ENCODE measurements around the gene PECR. TPM values are rescaled to one million over a fixed set of nuclear protein-coding genes. Genes with fewer than 3 reads are reported as not detected.
A peak's percentile ranks its signal among the peaks of the same experiment; 100 is the strongest.

The PECR gene
- total and polyA plus RNA-seq, 10 of the 15 experiments (the other 5 are each of a cell fraction or from before 2014, with no cell fraction given): 7.6 to 37.4 (median 25.7) TPM

GRCh38 chr2:216113572-216113971 lies 32.0 kb upstream of the PECR start (continued):
- TF ChIP-seq MTA2 (IDR thresholded peaks at IDR 0.05; ENCODE audit: low read depth) (peak; percentile 61; the same call in 1 of the 2 replicates), CEBPB (IDR thresholded peaks at IDR 0.05; ENCODE audit: borderline replicate concordance in 1 of 2, low read depth in 2 of 2, low read length in 2 of 2) (no peak), RFX5 (IDR thresholded peaks at IDR 0.05; ENCODE audit: low read depth, low read length) (no peak), CREB1 (IDR thresholded peaks at IDR 0.05; ENCODE audit: low read depth) (peak; percentile 72), ETV6 (conservative IDR thresholded peaks at IDR 0.05 in 1 of 2, IDR thresholded peaks at IDR 0.05 in 1 of 2; ENCODE audit: borderline replicate concordance in 1 of 2, low read depth in 1 of 2) (peak in 1 of 2 experiments; percentile 76; a peak in 1 of 4 replicates), SMC3 (IDR thresholded peaks at IDR 0.05; ENCODE audit: borderline replicate concordance, low read length) (0 out of 2 replicates have a peak, but pooled peaks have one; percentile 7), CUX1 (IDR thresholded peaks at IDR 0.05; ENCODE audit: insufficient replicate concordance, low read depth, low read length) (peak; percentile 28), ZBED1 (IDR thresholded peaks at IDR 0.05; ENCODE audit: borderline replicate concordance) (peak; percentile 30; the same call in 1 of the 2 replicates), POLR2A (IDR thresholded peaks at IDR 0.05; ENCODE audit: low read depth, low read length) (peak; percentile 59), CTCF (IDR thresholded peaks at IDR 0.05 in 2 of 3, conservative IDR thresholded peaks at IDR 0.05 in 1 of 3; ENCODE audit: control insufficient read depth in 2 of 3, extremely low read depth in 1 of 3, insufficient read depth in 1 of 3, low read depth in 3 of 3, low read length in 3 of 3) (no peak), ZBTB11 (CRISPR knock-in tag; IDR thresholded peaks at IDR 0.05) (no peak), NFIC (IDR thresholded peaks at IDR 0.05; ENCODE audit: low read depth, low read length) (peak; percentile 96), MXI1 (IDR thresholded peaks at IDR 0.05; ENCODE audit: low read depth, low read length) (peak; percentile 43; the same call in 1 of the 2 replicates), JUNB (IDR thresholded peaks at IDR 0.05) (peak; percentile 90), SREBF2 (IDR thresholded peaks at IDR 0.05; ENCODE audit: low read length) (no peak)
- TF ChIP-seq, protein P1, sequence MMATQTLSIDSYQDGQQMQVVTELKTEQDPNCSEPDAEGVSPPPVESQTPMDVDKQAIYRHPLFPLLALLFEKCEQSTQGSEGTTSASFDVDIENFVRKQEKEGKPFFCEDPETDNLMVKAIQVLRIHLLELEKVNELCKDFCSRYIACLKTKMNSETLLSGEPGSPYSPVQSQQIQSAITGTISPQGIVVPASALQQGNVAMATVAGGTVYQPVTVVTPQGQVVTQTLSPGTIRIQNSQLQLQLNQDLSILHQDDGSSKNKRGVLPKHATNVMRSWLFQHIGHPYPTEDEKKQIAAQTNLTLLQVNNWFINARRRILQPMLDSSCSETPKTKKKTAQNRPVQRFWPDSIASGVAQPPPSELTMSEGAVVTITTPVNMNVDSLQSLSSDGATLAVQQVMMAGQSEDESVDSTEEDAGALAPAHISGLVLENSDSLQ (IDR thresholded peaks at IDR 0.05): peak; percentile 73; the same call in 1 of the 2 replicates
- TF ChIP-seq, protein P2, sequence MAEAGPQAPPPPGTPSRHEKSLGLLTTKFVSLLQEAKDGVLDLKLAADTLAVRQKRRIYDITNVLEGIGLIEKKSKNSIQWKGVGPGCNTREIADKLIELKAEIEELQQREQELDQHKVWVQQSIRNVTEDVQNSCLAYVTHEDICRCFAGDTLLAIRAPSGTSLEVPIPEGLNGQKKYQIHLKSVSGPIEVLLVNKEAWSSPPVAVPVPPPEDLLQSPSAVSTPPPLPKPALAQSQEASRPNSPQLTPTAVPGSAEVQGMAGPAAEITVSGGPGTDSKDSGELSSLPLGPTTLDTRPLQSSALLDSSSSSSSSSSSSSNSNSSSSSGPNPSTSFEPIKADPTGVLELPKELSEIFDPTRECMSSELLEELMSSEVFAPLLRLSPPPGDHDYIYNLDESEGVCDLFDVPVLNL (IDR thresholded peaks at IDR 0.05; ENCODE audit: low read depth, low read length): no peak

Data from GM12878 (cell line).